Lower lobe of right lung (tissue), 2 donors: ENCODE results near the gene LAMC1. TPM values are rescaled to one million over a fixed set of nuclear protein-coding genes. Genes with fewer than 3 reads are reported as not detected.

Experiments
- ATAC-seq, 2 donors: fragments of 200-7000 bp; cut with Tn5 transposase; one replicate each; pipeline ENCODE4 v1.9.1; 2020 to 2022; ENCODE audit warnings: mild to moderate bottlenecking in 2 of 2, moderate library complexity in 2 of 2
- DNase-seq: peaks from one replicate; pipeline ENCODE4 v3.0.0-alpha.2; 2020
- H3K27ac ChIP-seq: fragments of 200-600 bp; one replicate; pipeline ENCODE4 v1.8.0; 2022
- H3K27me3 ChIP-seq: fragments of 200-600 bp; one replicate; pipeline ENCODE4 v1.8.0; 2022; ENCODE audit warnings: low read depth
- H3K36me3 ChIP-seq: fragments of 200-600 bp; one replicate; pipeline ENCODE4 v1.8.0; 2022; ENCODE audit warnings: mild to moderate bottlenecking
- H3K4me1 ChIP-seq: fragments of 200-600 bp; one replicate; pipeline ENCODE4 v1.8.0; 2022
- H3K4me3 ChIP-seq: fragments of 200-600 bp; one replicate; pipeline ENCODE4 v1.8.0; 2022; ENCODE audit warnings: mild to moderate bottlenecking
- H3K9me3 ChIP-seq: fragments of 200-600 bp; one replicate; pipeline ENCODE4 v1.8.0; 2022
- intact Hi-C: fragments of 100-400 bp; cut with DNase I; formaldehyde crosslinking; loops from one replicate; pipeline ENCODE4 v1.11.0; 2022
- total RNA-seq: library from RNA; stranded (reverse); fragmentation: NEBNext Ultra II Directional; extraction: Animal tissue kit (Norgen Biotek cat#: 25700); gene quantifications from one replicate; pipeline ENCODE4 v1.2.1, GENCODE V29; 2021
- TF ChIP-seq, protein P1 (sequence below): fragments of 200-600 bp; IDR thresholded peaks from one replicate; pipeline ENCODE4 v1.8.0; 2022; ENCODE audit warnings: antibody characterized with exemption, mild to moderate bottlenecking
- donor health status: DM: no; HTN: yes; CAD: no; lungs with severe emphysema.

The LAMC1 gene
- total RNA-seq, 1 donor from 2014 or later: 96.9 TPM

DNA sequence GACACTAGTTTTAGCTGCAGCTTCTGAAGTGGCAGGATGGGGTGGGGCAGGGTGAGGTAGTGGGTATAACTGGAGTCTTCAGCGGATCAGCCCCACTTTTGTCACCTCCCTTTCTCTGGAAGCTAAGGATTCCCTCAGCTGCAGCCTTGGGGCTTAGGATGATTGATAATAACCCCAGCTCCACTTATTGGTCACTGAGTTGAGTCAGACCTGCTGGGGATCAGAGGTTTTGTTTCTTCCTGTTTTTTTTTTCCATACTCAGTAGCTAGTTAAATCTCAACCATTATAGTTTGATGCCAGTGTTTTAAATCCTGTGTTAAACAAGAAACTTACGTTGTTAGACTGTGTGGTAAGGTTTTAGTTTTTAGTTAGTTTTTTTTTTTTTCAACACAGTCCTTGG, 57.2 kb downstream of the LAMC1 start:
- no peaks in the 10 kb centered on the region for H3K9me3 ChIP-seq
- H3K27ac ChIP-seq: no peak overlapping the region
- no peaks in the 10 kb centered on the region for H3K36me3 ChIP-seq
- intact Hi-C loops: no loop called here
- H3K4me1 ChIP-seq: peaks cover 43% of the 10 kb centered on the region
- DNase-seq (no peak), ATAC-seq (peak in 1 of 2 donors; percentile 12)
- TF ChIP-seq, protein P1, sequence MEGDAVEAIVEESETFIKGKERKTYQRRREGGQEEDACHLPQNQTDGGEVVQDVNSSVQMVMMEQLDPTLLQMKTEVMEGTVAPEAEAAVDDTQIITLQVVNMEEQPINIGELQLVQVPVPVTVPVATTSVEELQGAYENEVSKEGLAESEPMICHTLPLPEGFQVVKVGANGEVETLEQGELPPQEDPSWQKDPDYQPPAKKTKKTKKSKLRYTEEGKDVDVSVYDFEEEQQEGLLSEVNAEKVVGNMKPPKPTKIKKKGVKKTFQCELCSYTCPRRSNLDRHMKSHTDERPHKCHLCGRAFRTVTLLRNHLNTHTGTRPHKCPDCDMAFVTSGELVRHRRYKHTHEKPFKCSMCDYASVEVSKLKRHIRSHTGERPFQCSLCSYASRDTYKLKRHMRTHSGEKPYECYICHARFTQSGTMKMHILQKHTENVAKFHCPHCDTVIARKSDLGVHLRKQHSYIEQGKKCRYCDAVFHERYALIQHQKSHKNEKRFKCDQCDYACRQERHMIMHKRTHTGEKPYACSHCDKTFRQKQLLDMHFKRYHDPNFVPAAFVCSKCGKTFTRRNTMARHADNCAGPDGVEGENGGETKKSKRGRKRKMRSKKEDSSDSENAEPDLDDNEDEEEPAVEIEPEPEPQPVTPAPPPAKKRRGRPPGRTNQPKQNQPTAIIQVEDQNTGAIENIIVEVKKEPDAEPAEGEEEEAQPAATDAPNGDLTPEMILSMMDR: no peak
- H3K27me3 ChIP-seq: no peaks in the 10 kb centered on the region
- no peak overlapping the region for H3K4me3 ChIP-seq

DNA sequence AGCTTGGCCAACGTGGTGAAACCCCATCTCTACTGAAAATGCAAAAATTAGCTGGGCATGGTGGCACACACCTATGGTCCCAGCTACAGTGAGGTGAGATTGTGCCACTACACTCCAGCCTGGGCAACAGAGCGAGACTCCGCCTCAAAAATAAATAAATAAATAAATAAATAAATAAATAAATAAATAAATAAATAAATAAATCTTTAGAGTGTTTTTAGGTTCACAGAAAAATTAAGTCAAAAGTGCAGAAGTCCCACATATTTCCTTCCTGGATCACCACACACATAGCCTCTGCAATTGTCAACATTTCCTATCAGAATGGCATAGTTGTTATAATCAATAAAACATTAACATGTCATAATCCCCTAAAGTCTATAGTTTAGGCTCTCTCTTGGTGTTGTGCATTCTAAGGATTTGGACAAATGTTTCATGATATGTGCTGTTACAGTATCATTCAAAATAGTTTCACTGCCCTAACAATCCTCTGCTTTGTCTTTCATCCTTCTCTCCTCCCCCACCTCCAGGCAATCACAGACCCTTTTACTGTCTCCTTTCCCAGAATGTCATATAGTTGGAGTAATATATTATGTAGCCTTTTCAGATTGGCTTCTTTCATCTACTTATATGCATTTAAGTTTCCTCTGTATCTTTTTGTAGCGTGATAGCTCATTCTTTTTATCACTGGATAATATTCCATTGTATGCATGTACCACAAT, 58.3 kb downstream of the LAMC1 start:
- Histone ChIP-seq H3K27ac (no peak overlapping the region), H3K4me3 (no peak overlapping the region), H3K27me3 (no peaks in the 10 kb centered on the region), H3K4me1 (peaks cover 33% of the 10 kb centered on the region), H3K36me3 (no peaks in the 10 kb centered on the region), H3K9me3 (no peaks in the 10 kb centered on the region)
- ATAC-seq (no peak), DNase-seq (no peak)
- TF ChIP-seq, protein P1: no peak
- intact Hi-C loops: no loop called here

DNA sequence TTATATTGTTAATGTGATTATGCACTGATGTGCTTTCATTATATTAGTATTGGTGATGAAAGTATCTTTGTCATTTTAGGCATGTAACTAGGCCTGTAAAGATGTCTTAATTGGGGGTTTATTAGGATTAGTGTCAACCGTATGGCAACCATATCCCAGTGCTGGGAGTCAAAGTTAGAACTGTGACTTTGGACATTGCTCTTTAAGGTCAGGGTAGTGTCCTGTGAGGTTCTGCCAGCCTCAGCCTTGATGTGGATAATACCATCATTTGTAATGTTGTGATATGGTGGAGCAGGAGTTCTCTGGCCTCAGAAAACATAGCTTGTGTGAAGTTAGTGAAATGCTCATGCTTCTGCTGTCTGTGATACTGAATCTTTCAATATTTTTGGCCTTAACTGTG, 59.4 kb downstream of the LAMC1 start:
- DNase-seq (no peak), ATAC-seq (no peak)
- intact Hi-C loops: no loop called here
- Histone ChIP-seq H3K27me3 (no peaks in the 10 kb centered on the region), H3K4me1 (peaks cover 25% of the 10 kb centered on the region), H3K36me3 (no peaks in the 10 kb centered on the region), H3K27ac (no peak overlapping the region), H3K4me3 (no peak overlapping the region), H3K9me3 (no peaks in the 10 kb centered on the region)
- TF ChIP-seq, protein P1: no peak

DNA sequence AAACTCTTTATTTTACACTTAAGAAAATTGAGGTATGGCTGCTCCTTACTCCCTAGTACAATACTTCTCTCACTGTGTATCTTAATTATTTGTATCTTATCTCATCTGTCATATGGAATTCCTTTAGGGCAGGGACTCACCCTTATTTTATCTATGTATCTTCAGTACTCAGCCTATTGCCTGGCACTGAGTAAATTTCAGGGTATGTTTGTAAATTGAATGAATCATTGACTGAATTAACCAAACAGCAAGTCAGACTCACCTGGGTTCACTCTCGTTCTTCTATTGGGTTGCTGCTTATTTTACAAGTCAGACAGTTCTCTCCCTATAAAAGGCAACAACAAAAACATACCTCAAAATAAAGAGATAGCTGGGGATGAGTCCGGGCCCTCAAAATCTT, 63.8 kb downstream of the LAMC1 start:
- TF ChIP-seq, protein P1: no peak
- H3K27ac ChIP-seq: no peak overlapping the region
- no peak for ATAC-seq
- H3K4me3 ChIP-seq: no peak overlapping the region
- no peak for DNase-seq
- H3K36me3 ChIP-seq: no peaks in the 10 kb centered on the region
- H3K9me3 ChIP-seq: no peaks in the 10 kb centered on the region
- intact Hi-C loops: no loop called here
- H3K27me3 ChIP-seq: no peaks in the 10 kb centered on the region
- H3K4me1 ChIP-seq: peaks cover 30% of the 10 kb centered on the region

DNA sequence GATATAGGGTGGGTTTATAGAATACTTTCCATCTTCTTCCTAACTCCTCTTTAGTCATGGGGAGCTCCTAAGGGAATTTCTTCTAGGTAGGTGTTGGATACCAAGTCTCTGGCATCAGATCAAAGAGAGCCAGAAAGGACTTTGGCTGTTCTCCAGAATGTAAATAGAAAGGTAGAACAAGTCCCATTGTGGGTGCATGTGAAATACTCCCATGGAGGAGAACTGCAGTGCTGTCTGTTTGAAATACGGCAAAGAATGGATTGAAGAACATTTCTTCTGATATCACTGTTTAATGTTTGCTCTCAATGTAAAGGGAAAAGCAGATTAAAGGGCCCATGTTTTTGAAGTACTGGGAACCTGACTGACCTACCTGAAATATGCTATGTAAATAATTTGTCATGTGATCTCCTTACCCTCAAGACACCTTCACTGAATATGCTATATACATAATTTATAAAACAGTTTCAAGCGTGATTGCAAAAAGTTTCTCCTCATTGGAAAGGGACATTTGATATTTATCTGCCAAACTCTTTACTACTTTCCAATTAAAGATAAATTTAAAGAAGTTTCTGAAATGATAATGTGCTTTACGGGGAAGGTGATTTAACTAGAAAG, 65.9 kb downstream of the LAMC1 start:
- H3K27me3 ChIP-seq: no peaks in the 10 kb centered on the region
- intact Hi-C loops: no loop called here
- DNase-seq (no peak), ATAC-seq (peak in 1 of 2 donors; percentile 56)
- H3K4me1 ChIP-seq: peaks cover 33% of the 10 kb centered on the region
- TF ChIP-seq, protein P1: no peak
- H3K9me3 ChIP-seq: no peaks in the 10 kb centered on the region
- H3K4me3 ChIP-seq: no peak overlapping the region
- H3K36me3 ChIP-seq: no peaks in the 10 kb centered on the region
- H3K27ac ChIP-seq: no peak overlapping the region
